Lower leg skin (tissue), 3 donors: ENCODE measurements around the gene PAWR.

Experiments
- POLR2A ChIP-seq, 2 donors: fragments of 450-650 bp; IDR thresholded peaks; one replicate each; pipeline ENCODE4 v1.6.1; 2016 to 2017; ENCODE audit warnings: antibody characterized with exemption in 2 of 2, mild to moderate bottlenecking in 1 of 2, moderate library complexity in 1 of 2
- TF ChIP-seq, protein P1 (sequence below), 3 donors: fragments of 450-650 bp; IDR thresholded peaks; one replicate each; pipeline ENCODE4 v1.5.1; 2016; ENCODE audit warnings: antibody characterized with exemption in 3 of 3, mild to moderate bottlenecking in 3 of 3, moderate library complexity in 2 of 3

DNA sequence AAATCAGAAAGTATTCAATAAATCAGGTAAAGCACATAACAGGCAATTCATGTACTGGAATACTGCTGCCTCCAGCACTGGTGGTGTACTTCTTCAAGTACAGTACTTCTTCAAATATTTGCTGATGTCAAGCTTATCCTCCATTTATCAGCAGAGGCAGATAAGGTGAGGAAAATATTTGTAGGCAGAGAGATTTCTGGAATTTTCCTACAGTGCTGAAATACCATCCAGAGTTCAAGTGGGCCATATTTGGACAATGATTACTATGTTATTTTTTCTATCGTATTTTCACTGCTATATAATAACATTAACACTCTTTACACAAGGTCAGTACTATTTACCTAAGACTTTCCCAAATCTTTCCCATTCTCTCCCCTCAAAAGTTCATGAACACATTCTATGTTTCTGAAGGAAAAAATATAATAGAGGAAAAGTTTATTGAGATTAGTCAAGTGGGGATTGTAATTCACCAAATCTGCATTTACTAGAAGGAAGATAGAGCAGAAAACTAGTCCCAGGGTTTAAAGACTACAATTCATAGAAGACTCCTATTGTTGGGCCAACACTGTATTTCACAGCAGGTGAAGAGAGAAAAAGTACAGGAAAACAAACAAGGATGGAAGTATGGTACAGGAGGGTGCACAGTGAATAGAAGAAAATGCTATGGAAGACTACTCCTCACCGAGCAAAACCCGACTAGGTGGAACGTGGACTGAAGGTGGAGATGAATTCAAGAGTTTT lies 141.1 kb downstream of the PAWR start:
- TF ChIP-seq, protein P1, sequence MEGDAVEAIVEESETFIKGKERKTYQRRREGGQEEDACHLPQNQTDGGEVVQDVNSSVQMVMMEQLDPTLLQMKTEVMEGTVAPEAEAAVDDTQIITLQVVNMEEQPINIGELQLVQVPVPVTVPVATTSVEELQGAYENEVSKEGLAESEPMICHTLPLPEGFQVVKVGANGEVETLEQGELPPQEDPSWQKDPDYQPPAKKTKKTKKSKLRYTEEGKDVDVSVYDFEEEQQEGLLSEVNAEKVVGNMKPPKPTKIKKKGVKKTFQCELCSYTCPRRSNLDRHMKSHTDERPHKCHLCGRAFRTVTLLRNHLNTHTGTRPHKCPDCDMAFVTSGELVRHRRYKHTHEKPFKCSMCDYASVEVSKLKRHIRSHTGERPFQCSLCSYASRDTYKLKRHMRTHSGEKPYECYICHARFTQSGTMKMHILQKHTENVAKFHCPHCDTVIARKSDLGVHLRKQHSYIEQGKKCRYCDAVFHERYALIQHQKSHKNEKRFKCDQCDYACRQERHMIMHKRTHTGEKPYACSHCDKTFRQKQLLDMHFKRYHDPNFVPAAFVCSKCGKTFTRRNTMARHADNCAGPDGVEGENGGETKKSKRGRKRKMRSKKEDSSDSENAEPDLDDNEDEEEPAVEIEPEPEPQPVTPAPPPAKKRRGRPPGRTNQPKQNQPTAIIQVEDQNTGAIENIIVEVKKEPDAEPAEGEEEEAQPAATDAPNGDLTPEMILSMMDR (IDR thresholded peaks at IDR 0.05), result no peak
- TF ChIP-seq POLR2A (IDR thresholded peaks at IDR 0.05), result no peak
